GM21423 (cell line): Measurements from ENCODE around the gene SELENON.

Source experiments
- ATAC-seq: cut with Tn5 transposase; IDR thresholded peaks from one replicate; pipeline ENCODE4 v1.9.1; 2021; ENCODE audit warnings: mild to moderate bottlenecking, moderate library complexity; ENCODE audit not compliant: unreplicated experiment

The SELENON gene, protein sequence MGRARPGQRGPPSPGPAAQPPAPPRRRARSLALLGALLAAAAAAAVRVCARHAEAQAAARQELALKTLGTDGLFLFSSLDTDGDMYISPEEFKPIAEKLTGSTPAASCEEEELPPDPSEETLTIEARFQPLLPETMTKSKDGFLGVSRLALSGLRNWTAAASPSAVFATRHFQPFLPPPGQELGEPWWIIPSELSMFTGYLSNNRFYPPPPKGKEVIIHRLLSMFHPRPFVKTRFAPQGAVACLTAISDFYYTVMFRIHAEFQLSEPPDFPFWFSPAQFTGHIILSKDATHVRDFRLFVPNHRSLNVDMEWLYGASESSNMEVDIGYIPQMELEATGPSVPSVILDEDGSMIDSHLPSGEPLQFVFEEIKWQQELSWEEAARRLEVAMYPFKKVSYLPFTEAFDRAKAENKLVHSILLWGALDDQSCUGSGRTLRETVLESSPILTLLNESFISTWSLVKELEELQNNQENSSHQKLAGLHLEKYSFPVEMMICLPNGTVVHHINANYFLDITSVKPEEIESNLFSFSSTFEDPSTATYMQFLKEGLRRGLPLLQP

GRCh38 chr1:25799935-25800702, at the start of gene SELENON:
TSS of gene SELENON (plus strand) at chr1:25800193. CDS start at chr1:25800231, 38 bp downstream.
- ATAC-seq: no peak

GRCh38 chr1:25750923-25751605, 48.9 kb upstream of the SELENON start:
- no peak for ATAC-seq

DNA sequence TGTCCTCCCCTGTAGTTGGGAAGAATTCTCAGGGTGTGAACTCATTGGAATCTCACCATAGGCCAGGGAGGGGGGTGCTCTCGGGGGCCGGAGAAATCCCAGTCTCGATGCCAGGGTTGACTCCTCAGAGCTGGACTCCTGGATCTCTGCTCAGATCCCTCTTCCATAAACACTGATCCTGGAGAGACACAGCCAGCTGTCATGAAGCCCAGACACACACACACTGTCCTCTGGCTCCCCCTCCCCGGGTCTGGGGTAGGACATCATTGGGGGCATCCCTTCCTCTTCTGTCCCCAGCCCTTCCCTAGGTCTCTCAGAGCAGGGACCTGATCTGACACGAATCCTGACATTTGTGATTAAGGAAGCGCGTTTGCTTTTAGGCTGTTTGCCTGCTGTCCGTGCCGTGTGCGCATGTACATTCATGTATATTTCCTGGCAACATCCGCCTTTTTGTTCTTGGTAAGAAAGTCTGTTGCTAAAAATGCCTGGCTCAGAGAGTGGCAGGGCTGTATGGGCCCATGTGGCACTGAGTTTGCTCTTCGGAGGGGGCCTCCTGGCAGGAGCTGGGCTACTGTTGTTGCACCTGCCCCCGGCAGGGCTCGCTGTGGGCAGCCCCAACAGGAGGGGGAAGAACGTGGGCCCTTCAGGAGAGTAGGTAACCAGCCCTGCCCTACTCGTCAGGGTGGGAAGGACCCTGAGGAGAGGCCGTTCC, 45.4 kb upstream of the SELENON start:
- no peak for ATAC-seq

- ATAC-seq: no peak
Observed at GRCh38 chr1:25755475-25756125, 44.4 kb upstream of the SELENON start.

- no peak for ATAC-seq
Observed at GRCh38 chr1:25756215-25756614, 43.8 kb upstream of the SELENON start.

DNA sequence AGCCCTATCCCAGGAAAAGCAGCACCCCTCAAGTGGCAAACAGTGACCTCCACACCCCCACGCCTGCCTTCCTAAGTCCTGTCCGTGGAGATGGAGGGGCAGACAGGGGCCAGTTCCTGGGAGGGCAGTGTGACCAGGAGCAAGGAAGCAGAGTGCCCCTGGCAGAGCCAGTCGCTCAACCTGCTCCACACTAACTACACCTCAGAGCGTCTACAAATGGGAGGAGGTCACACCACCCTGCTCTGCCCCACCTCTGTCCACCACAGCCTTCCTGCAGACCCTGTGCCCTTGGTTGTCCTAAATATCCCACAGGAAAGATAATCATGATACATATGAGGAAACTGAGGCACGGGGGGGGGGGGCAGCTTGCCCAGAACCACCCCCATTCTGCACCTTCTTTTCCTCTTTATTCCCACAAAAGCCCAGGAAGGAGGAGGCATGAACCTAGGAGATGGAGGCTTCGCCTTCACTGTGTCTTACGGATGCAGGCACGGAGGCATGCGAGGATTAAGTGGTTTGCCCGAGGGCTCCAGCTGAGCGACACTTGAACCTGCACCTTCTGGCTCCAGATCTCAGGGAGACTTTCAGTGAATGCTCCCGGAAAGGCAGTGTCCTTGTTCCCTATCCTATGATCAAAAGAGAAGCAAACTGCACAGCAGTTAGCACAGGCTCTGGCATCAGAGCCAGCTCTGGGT, 42.7 kb upstream of the SELENON start:
- ATAC-seq: no peak

- ATAC-seq: no peak
Observed at GRCh38 chr1:25757846-25758185, 42.2 kb upstream of the SELENON start.

DNA sequence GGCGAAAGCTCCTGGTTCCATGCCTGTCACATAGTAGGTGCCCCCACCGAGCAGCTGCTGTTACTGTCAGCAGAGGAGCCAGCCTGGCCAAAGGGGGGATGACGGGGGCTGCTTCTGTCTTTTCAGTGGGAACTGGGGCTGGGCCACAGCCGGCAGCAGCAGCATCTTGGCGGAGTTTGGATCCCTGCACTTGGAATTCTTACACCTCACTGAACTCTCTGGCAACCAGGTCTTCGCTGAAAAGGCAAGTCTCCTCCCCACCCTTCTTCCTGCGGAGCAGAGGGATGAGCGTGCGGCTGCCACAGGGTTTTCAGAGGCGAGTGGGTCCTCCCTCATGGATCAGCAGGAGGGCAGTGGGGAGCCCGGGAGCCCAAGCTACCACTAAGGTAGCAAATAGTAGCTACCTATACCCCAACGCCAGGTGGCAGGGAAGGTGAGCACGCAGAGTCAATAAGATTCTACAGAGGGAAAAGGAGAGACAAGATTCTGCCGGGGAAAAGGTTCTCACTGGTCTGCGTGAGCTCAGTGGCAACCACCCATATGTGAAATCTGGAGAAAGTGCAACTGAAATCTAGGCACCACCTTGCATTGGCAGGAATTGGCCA, 41.4 kb upstream of the SELENON start:
- no peak for ATAC-seq

- no peak for ATAC-seq
Observed at GRCh38 chr1:25760122-25760719, 39.8 kb upstream of the SELENON start.

DNA sequence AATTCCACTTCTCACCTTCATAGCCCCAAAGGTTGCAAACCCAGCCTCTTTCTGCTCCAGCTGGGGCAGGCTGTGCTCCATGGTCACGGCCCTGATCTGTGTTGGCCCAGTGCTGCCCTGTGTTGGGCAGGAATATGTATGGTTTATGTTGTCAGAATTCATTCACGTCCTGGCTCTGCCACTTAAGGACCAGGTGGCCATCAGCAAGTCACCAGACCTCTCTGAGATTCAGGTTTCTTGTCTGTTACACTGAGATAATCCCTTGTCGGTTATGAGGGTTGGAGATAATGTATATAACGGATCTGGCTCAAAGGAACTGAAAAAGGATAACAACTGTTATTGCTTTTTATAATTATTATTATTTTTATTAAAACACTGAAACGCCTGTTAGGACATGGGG, 39.1 kb upstream of the SELENON start:
- no peak for ATAC-seq

- ATAC-seq: no peak
Observed at GRCh38 chr1:25763493-25763892, 36.5 kb upstream of the SELENON start.

DNA sequence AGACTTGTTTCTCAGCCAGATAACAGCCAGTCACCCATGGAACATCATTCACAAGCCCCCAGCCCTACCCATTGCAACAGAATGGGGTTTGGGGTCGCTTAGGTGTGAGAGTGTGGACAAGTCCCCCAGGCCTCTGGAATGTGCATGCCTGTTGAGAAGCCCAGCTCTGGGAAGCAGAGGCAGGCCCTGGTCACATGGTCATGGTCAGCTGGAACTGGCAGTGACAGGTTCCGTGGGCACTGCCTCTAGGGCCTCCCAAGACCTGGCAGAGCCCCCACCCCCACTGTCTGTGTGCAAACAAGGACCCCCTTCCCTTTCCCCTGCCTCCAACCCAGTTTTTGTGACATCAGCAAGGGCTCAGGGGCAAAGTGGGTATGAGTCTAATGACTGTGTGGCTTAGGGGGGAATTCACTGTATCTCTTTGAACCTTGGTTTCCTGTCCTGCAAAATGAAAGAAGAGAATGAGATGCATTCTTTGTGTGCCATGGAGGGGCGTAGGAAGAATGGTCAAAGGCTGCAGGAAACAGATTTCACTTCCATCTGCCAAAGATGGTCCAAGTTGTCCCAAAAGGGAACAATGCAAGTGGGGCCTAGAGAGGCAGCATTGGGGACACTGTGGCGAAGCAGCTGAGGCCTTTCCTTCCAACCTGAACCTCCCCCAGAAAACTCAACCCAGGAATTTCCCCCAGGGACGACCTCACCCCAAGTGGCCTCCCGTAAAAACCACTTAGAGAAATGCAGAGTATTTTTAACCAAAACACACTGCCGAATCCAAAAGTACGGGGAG, 34.7 kb upstream of the SELENON start:
- ATAC-seq: no peak

- no peak for ATAC-seq
Observed at GRCh38 chr1:25765923-25766589, 33.9 kb upstream of the SELENON start.

DNA sequence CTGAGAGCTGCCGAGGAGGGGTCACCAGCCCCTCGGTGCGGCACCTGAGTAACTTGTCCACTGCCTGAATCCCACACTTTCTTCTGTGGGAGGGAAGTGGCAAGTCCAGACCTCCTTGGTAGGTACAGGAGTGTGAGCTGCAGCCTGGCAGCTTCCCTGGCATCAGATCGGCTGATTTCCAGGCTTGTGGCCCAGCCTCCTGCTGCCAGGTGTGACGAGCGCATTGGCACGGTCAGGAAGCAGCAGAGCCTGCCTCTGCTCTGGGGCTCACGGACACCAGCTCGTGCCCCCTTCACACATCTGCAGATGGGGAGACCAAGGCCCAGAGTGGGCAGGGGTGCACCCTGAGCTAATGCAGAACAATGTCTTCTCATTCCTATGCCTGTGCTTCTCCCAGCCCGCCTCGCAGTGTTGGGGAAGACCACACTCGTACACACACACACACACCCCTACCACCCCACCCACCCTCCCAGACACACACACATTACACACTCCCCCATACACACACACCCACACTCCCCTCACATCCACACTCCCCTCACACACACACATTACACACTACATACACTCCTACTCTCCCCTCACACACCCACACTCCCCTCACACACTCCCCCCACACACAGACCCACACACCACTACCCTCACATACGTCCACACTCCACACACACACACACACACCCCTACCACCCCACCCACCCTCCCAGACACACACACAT, 33.1 kb upstream of the SELENON start:
- no peak for ATAC-seq

GRCh38 chr1:25767437-25767770, 32.6 kb upstream of the SELENON start:
- no peak for ATAC-seq

DNA sequence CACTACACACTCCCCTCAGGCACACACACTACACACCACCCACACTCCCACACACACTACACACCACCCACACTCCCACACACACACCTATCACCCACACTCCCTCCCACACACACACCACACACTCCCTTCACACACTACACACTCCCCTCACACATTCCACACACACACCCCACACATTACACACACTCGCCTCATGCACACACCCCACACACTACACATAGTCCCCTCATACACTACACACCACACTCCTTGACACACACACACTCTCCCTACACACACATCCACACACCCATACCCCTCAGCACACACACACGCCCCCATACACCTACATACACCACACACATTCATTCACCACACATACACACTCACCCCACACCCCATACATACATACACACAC, 31.0 kb upstream of the SELENON start:
- ATAC-seq: no peak
